Activated CD4-positive, alpha-beta T cell treated with anti-CD3 and anti-CD28 coated beads, Interleukin-2, amount 10 ng/mL, durations not matched to agents 7 days and 5 days (primary cell): Measurements from ENCODE around the gene LCN9. TPM values are rescaled to one million over a fixed set of nuclear protein-coding genes. Genes with fewer than 3 reads are reported as not detected.

Experiments
- CTCF ChIA-PET: fragments of 350-600 bp; sonication (Branson Sonifier 250); formaldehyde crosslinking; loops from one replicate; lab custom pipeline; 2021; ENCODE audit warnings: antibody characterized with exemption; lab: Charles Lee
- POLR2A ChIA-PET: fragments of 350-600 bp; sonication (Branson Sonifier 250); formaldehyde crosslinking; loops from one replicate; lab custom pipeline; 2021; ENCODE audit warnings: antibody characterized with exemption; lab: Charles Lee
- DNase-seq: peaks from one replicate; pipeline ENCODE4 v3.0.0-alpha.2; 2020
- H3K27ac Mint-ChIP-seq: one replicate; pipeline ENCODE4 v1.8.0; 2021; ENCODE audit warnings: mild to moderate bottlenecking, moderate library complexity, mixed read lengths
- H3K27me3 Mint-ChIP-seq: one replicate; pipeline ENCODE4 v1.8.0; 2021; ENCODE audit warnings: mixed read lengths
- H3K36me3 Mint-ChIP-seq: one replicate; pipeline ENCODE4 v1.8.0; 2021; ENCODE audit warnings: low read depth, mixed read lengths
- H3K4me1 Mint-ChIP-seq: one replicate; pipeline ENCODE4 v1.8.0; 2021; ENCODE audit warnings: mixed read lengths
- H3K4me3 Mint-ChIP-seq: one replicate; pipeline ENCODE4 v1.8.0; 2021; ENCODE audit warnings: mild to moderate bottlenecking, moderate library complexity, mixed read lengths
- H3K9me3 Mint-ChIP-seq: one replicate; pipeline ENCODE4 v1.8.0; 2021; ENCODE audit warnings: mixed read lengths
- total RNA-seq, 2 experiments: library from RNA; stranded (reverse); gene quantifications; one replicate each; pipeline ENCODE4 v1.2.3, GENCODE V29; 2021

Gene LCN9
- total RNA-seq, 2 experiments from 2014 or later, result not detected

DNA sequence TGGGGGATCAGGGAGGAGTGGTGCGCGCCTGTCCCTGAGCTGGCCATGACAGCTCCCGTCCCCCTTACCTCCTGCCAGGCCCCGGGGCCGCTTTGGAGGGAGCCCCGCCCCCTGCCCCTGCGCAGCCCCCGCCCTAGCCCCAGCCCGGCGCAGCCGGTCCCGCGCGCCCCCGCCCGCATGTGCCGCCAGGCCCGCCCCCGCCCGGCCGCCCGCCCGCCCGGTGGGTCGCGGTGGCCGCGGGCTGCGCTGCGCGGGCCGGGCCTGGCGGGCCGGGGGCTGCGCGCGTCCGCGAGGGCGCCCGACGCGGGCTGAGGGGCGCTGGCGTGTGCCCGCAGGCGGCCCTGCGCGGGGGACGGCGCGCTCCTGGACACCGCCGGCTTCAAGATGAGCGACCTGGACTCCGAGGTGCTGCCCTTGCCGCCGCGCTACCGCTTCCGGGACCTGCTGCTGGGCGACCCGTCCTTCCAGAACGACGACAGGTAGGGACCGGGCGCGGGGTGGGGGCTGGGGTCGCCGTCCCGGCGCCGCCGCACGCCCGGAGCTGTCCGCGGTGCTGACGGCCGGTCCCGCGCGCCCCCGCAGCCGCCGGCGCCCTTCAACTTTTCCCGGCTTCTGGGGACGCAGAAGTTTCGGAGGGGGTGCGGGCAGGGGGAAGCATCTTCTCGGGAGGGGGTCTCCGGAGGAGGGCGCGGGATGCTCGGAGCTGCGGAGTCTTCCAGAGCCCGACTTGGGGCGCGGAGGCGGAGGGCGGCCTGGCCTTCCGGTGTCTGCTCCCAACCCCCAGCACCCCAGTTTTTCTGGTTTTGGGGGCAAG, 51.3 kb downstream of the LCN9 start:
- peaks cover 16% of the 10 kb centered on the region for H3K27me3 Mint-ChIP-seq
- H3K36me3 Mint-ChIP-seq, result no peaks in the 10 kb centered on the region
- ChIA-PET POLR2A (no interaction called here), CTCF (interaction anchor here (1.5 kb wide), 1 partner anchor 11 kb away, joined by 3 read pairs; no protein-coding TSS in a partner anchor)
- no peak overlapping the region for H3K27ac Mint-ChIP-seq
- H3K9me3 Mint-ChIP-seq, result no peaks in the 10 kb centered on the region
- no peak for DNase-seq
- no peaks in the 10 kb centered on the region for H3K4me1 Mint-ChIP-seq
- H3K4me3 Mint-ChIP-seq, result no peak overlapping the region

DNA sequence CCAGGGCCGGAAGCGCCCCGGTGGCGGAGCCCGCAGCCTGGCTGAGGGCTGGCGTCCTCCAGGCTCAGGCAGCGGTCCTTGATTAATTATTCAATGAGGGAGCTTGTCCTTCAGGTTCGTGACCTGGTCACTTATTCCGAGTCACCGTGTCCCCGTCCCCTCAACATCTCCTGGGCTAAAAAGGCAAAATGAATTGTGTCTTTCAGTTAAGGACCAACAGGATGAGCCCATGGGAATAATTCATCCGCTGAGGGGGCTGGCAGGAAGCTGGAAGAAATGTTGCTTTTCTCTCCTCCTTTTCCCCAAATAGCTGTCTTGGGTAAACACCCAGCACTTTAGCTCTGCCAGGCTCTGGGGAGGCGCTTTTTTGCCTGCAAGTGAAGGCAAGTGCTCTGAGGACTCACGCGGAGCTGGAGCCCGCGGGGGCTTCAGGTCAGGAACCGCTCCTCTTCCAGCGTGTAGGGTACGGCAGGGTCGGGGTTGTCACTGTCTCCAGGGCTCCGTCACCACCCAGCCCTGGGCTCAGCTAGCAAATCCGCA, 52.0 kb downstream of the LCN9 start:
- no peaks in the 10 kb centered on the region for H3K4me1 Mint-ChIP-seq
- no peak overlapping the region for H3K27ac Mint-ChIP-seq
- no peak for DNase-seq
- CTCF ChIA-PET, result interaction anchor here (1.5 kb wide), 1 partner anchor 12 kb away, joined by 3 read pairs; no protein-coding TSS in a partner anchor
- no peaks in the 10 kb centered on the region for H3K36me3 Mint-ChIP-seq
- no peaks in the 10 kb centered on the region for H3K9me3 Mint-ChIP-seq
- peaks cover 16% of the 10 kb centered on the region for H3K27me3 Mint-ChIP-seq
- POLR2A ChIA-PET, result no interaction called here
- H3K4me3 Mint-ChIP-seq, result no peak overlapping the region

DNA sequence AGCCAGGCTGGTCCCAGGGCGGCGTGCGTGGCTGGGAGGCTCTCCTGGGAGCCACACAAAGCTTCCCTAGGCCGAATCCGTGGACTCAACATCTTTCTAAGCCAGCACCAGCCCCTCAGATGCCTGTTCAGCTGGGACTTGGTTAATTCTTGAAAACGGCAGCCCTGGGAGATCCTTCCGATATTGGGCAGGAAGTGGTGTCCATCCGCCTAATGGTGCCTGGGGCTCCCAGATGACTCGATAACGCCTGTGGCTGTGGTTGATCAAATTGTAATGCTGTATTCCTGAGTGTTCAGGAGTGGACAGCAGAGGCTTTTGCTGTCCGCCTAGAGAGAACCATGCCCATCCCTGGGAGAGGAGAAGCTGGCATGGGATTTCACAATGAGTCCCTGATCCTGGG, 52.9 kb downstream of the LCN9 start:
- POLR2A ChIA-PET, result no interaction called here
- Mint-ChIP-seq H3K27ac (no peak overlapping the region), H3K9me3 (no peaks in the 10 kb centered on the region), H3K36me3 (no peaks in the 10 kb centered on the region), H3K4me1 (no peaks in the 10 kb centered on the region), H3K4me3 (no peak overlapping the region), H3K27me3 (peaks cover 16% of the 10 kb centered on the region)
- DNase-seq, result no peak
- CTCF ChIA-PET, result no interaction called here

Other genes with a start within 250 kb of the LCN9 start
- gene PPP1R26, start 183.5 kb upstream of the LCN9 start, total RNA-seq, result under 1 TPM; 0.52 to 0.67 TPM
- 10 to 100 TPM; 28.0 to 31.2 TPM for gene MRPS2, start 162.6 kb upstream of the LCN9 start, total RNA-seq
- gene LCN1, start 141.9 kb upstream of the LCN9 start, total RNA-seq, result not detected
- not detected for gene OBP2A, start 117.2 kb upstream of the LCN9 start, total RNA-seq
- gene PAEP, start 101.6 kb upstream of the LCN9 start, total RNA-seq, result not detected
- not detected for gene GLT6D1, start 23.8 kb upstream of the LCN9 start, total RNA-seq
- not detected for gene SOHLH1, start 36.2 kb downstream of the LCN9 start, total RNA-seq
- gene KCNT1, start 38.9 kb downstream of the LCN9 start, total RNA-seq, result under 1 TPM in 1 of 2 experiments, not detected in 1; 0.08 TPM
- gene CAMSAP1, start 244.2 kb downstream of the LCN9 start, total RNA-seq, result 10 to 100 TPM; 20.4 to 22.7 TPM